Measurements from ENCODE around the gene ANGPT4. TPM values are rescaled to one million over a fixed set of nuclear protein-coding genes. Genes with fewer than 3 reads are reported as not detected.

The ANGPT4 gene
- total and polyA plus RNA-seq, 2 of the 8 experiments (the other 6 are each of a cell fraction or from before 2014, with no cell fraction given), result 0.07 to 0.33 TPM

GRCh38 chr20:952196-952795 lies 36.2 kb upstream of the ANGPT4 start:
- Histone ChIP-seq H2BK120ac (replicated peaks; ENCODE audit: low read depth, low read length) (no peak overlapping the region), H3K56ac (replicated peaks; ENCODE audit: insufficient read length, low read depth, low read length) (no peak overlapping the region), H3K27ac (ENCODE audit: low read depth, low read length) (no peak overlapping the region), H3K79me1 (ENCODE audit: low read depth, low read length) (no peaks in the 10 kb centered on the region), H3K79me2 (ENCODE audit: control insufficient read depth in 1 of 2, insufficient read depth in 2 of 2, low read length in 2 of 2) (no peaks in the 10 kb centered on the region), H3K9ac (replicated peaks in 1 of 4; ENCODE audit: extremely low read depth in 1 of 4, low read depth in 3 of 4, low read length in 3 of 4) (no peak overlapping the region), H3K4ac (replicated peaks; ENCODE audit: insufficient read length, low read depth, low read length) (no peak overlapping the region), H3K4me2 (ENCODE audit: insufficient read depth in 1 of 2, low read depth in 2 of 2, low read length in 2 of 2) (no peak overlapping the region), H3K14ac (ENCODE audit: insufficient read length) (no peak overlapping the region), H3K9me3 (ENCODE audit: insufficient read depth in 2 of 2, low read depth in 1 of 2, low read length in 1 of 2) (no peaks in the 10 kb centered on the region), H3K27me3 (replicated peaks in 1 of 4; ENCODE audit: control insufficient read depth in 3 of 4, extremely low read depth in 1 of 4, insufficient read depth in 3 of 4, low read length in 3 of 4) (peaks cover 0 to 3% (median 0%) of the 10 kb centered on the region in 4 experiments; a peak in 1 of 7 replicates), H4K20me1 (replicated peaks in 1 of 2; ENCODE audit: control insufficient read depth in 1 of 2, insufficient read depth in 2 of 2, low read length in 2 of 2) (peaks cover 0 to 3% of the 10 kb centered on the region in 2 experiments), H4K5ac (ENCODE audit: insufficient read length, low read depth, low read length) (no peak overlapping the region), H2BK15ac (ENCODE audit: low read length) (0 out of 2 replicates have a peak overlapping the region, but pooled peaks have one; percentile 1), H2BK20ac (ENCODE audit: low read length) (no peak overlapping the region), H3K23ac (ENCODE audit: insufficient read length) (no peak overlapping the region), H4K91ac (replicated peaks; ENCODE audit: insufficient read length, low read length) (no peak overlapping the region), H2AK5ac (ENCODE audit: low read depth, low read length) (no peak overlapping the region), H2BK12ac (ENCODE audit: low read depth, low read length) (0 out of 2 replicates have a peak overlapping the region, but pooled peaks have one; percentile 52), H3K23me2 (ENCODE audit: low read depth, low read length) (no peaks in the 10 kb centered on the region), H4K8ac (ENCODE audit: extremely low read depth, insufficient read depth, low read length) (no peak overlapping the region), H3K4me3 (ENCODE audit: extremely low read depth in 1 of 4, insufficient read depth in 2 of 4, low read depth in 3 of 4, low read length in 4 of 4) (no peak overlapping the region), H2AFZ (ENCODE audit: low read length) (no peak overlapping the region), H3K4me1 (replicated peaks in 1 of 4; ENCODE audit: control insufficient read depth in 3 of 4, insufficient read depth in 4 of 4, low read length in 3 of 4) (peaks cover 0 to 2% (median 0%) of the 10 kb centered on the region in 4 experiments; a peak in 2 of 7 replicates), H2BK5ac (ENCODE audit: low read depth, low read length) (no peak overlapping the region), H3K18ac (ENCODE audit: extremely low read depth, low read length) (no peak overlapping the region), H3K36me3 (ENCODE audit: control insufficient read depth in 2 of 4, insufficient read depth in 4 of 4, low read length in 3 of 4) (no peaks in the 10 kb centered on the region)
- POLR2A ChIA-PET (ENCODE audit: partially characterized antibody), result interaction anchor here (0.7 kb wide), 1 partner anchor 31 kb away, joined by 3 read pairs; no protein-coding TSS in a partner anchor
- DNase-seq (ENCODE audit: low read depth in 1 of 2, low spot score in 2 of 2), result no peak
- FAIRE-seq, result no peak
- 84% methylated on average over 8 of the region's 8 CpGs; no CpG with 5 or more reads in 1 of the 2 experiments for WGBS, 2 experiments (ENCODE audit: extremely low coverage in 1 of 2, insufficient coverage in 1 of 2, insufficient read length in 1 of 2, insufficient replicate concordance in 2 of 2, low coverage in 1 of 2, low lambda C conversion rate in 2 of 2, missing lambda C conversion rate in 1 of 2)
- CTCF ChIA-PET (ENCODE audit: partially characterized antibody), result interaction anchor here (0.5 to 12.5 kb wide), 6 partner anchors 18 to 310 kb away, joined by 3 to 191 read pairs (median 6); no protein-coding TSS in a partner anchor
- TF ChIP-seq ZNF274 (IDR thresholded peaks at IDR 0.05; ENCODE audit: borderline replicate concordance, extremely low read depth, low read length) (no peak), SIRT6 (IDR thresholded peaks at IDR 0.05; ENCODE audit: low read length) (no peak), CBX8 (IDR thresholded peaks at IDR 0.05; ENCODE audit: borderline replicate concordance, low read depth, low read length) (no peak), PHF8 (conservative IDR thresholded peaks at IDR 0.05; ENCODE audit: low read depth, low read length) (no peak), EZH2 (IDR thresholded peaks at IDR 0.05; ENCODE audit: low read depth, low read length, severe bottlenecking) (no peak), SP2 (IDR thresholded peaks at IDR 0.05; ENCODE audit: low read length) (no peak), POLR2A (IDR thresholded peaks at IDR 0.05; ENCODE audit: control extremely low read depth in 1 of 2, low read depth in 2 of 2, low read length in 2 of 2) (no peak), ATF2 (IDR thresholded peaks at IDR 0.05; ENCODE audit: low read length) (no peak), JUN (IDR thresholded peaks at IDR 0.05; ENCODE audit: low read depth, low read length) (no peak), KDM1A (IDR thresholded peaks at IDR 0.05; ENCODE audit: borderline replicate concordance, low read length) (no peak), KDM4A (IDR thresholded peaks at IDR 0.05; ENCODE audit: low read depth, low read length, severe bottlenecking) (no peak), BCL11A (IDR thresholded peaks at IDR 0.05; ENCODE audit: low read depth in 2 of 2, low read length in 2 of 2) (no peak)
